Stimulated activated CD8-positive, alpha-beta memory T cell treated with anti-CD3 and anti-CD28 coated beads, Interleukin-2, amount 100 ng/mL, for 48 hours (primary cell): ENCODE data around the gene TP53I3.
"Not testable (repeated sequence)": the region's sequence is repeated elsewhere in the genome, so short reads cannot be mapped to it uniquely, and the experiment has no call there.

ENCODE experiments used
- DNase-seq, 2 donors: peaks; one replicate each; pipeline ENCODE4 v3.0.0-alpha.2; 2020; ENCODE audit warnings: low read depth in 2 of 2

The TP53I3 gene

DNA sequence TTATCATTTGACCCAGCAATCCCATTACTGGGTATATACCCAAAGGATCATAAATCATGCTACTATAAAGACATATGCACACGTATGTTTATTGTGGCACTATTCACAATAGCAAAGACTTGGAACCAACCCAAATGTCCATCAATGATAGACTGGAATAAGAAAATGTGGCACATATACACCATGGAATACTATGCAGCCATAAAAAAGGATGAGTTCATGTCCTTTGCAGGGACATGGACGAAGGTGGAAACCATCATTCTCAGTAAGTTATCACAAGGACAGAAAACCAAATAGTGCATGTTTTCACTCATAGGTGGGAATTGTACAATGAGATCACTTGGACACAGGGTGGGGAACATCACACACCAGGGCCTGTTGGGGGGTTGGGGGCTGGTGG lies 16.1 kb upstream of the TP53I3 start:
- DNase-seq: not testable (repeated sequence)

DNA sequence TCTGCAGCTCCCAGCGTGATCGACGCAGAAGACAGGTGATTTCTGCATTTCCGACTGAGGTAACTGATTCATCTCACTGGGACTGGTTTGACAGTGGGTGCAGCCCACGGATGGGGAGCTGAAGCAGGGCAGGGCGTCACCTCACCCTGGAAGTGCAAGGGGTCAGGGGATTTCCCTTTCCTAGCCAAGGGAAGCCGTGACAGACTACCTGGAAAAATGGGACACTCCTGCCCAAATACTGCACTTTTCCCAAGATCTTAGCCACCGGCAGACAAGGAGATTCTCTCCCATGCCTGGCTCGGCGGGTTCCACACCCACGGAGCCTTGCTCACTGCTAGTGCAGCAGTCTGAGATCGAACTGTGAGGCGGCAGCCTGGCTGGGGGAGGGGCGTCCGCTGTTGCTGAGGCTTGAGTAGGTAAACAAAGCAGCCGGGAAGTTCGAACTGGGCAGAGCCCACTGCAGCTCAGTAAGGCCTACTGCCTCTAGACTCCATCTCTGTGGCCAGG lies 10.6 kb upstream of the TP53I3 start:
- DNase-seq: not testable (repeated sequence)

DNA sequence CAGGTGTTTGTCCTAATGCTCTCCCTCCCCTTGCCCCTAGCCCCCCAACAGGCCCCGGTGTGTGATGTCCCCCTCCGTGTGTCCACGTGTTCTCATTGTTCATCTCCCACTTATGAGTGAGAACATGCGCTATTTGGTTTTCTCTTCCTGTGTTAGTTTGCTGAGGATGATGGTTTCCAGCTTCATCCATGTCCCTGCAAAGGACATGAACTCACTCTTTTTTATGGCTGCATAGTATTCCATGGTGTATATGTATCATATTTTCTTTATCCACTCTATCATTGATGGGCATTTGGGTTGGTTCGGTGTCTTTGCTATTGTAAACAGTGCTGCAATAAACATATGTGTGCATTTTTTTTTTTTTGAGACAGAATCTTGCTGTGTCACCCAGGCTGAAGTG lies 8.6 kb upstream of the TP53I3 start:
- not testable (repeated sequence) for DNase-seq

DNA sequence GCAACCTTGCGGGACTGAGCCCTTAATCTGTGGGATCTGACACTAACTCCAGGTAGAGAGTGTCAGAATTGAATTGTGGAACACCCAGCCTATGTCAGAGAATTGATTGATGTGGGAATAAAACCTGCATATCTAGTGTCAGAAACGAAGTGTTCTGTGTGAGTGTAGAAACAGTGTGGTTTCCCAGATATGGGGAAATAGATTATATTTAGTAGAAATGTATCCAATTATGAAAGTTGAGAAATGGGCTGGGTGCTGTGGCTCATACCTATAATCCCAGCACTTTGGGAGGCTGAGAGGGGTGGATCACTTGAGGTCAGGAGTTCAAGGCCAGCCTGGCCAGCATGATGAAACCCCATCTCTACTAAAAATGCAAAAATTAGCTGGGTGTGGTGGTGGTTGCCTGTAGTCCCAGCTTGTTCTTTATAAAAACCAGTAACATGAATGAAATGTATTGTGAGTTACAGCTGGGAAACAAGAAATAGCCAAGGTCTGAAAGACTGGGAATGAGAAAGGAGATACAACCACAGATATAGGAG lies 4.3 kb upstream of the TP53I3 start:
- DNase-seq: no peak

DNA sequence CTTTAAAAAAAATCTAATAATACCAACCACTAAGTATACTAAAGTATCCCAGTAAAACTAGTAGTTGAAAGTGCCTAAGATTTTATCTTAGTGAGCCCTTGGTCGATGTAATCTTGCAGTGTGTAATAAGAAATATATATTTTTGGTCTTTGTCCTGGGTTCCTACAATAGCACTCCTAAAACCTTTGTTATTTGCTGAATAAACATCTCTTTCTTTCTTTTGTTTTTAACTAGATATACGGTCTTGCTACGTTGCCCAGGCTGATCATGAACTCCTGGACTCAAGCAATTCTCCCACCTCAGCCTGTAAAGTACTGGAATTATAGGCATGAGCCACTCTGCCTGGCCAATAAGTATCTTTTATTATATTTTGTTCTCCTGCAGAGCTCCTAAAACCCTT lies 2.4 kb upstream of the TP53I3 start:
- no peak for DNase-seq

DNA sequence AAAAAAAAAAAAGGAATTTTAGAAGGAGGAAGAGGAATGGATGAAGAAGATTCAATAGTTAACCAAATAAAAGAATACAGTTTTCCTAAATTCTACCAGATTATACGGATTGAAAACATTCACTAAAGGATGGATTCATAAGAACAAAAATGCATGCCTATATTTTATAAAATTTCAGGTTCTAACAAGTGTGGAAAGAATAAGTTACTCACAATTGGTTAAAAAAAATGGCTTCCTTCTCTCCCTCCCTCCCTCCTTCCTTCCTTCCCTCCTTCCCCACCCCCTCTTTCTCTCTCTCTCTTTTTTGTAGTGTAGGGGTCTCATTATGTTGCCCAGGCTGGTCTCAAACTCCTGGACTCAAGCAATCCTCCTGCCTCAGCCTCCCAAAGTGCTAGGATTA lies 1.6 kb upstream of the TP53I3 start:
- no peak for DNase-seq

DNA sequence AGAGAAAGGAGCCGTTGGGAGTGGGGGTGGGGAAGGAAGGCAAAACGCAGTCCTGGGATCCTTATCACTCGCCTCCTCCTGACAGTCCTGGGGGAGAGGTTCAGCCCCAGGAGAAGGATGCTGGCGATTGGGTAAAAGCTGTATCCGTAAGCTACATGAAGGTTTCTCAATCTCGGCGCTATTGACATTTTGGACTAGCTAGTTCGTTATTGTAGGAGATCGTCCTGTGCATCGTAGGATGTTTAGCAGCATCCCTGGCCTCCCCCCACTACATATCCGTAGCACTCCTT lies 511 bp upstream of the TP53I3 start:
- no peak for DNase-seq

DNA sequence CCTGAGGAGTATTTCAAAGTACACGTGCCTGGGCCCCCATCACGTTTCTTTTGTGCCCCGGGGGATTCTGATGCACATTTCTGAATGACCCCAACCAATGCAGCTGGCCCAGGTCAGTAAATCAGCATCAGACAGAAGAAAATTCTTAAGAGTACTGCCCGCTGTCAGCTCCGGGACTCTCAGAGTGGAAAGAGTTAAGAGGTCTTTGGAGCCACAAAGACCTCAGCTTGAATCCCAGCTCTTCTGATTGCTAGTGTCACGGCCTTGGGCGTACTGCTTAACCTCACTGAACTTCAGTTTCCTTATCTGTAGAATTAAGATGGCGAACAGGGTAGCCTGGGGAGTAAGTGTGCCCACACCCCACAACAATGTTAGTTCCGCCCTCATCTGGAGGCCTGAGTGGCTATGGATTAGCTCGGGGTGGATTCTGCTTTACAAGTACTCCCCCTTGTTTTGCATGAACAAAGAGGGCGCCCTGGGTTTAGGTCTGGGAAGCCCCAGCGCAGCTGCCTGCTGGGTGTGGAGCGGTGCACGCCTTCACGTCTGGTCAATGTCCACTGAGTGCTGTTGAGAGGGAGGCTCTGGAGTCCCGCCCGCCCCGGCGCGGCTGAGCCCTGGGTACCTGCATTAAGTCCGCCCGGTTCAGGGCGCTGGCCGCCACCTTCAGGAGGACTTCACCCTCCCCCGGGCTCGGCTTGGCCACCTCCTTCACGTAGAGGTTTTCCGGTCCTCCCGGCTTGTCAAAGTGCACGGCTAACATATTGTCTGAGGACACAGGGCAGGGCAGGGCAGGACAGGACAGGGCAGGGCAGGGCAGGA lies 858 bp downstream of the TP53I3 start:
- no peak for DNase-seq

DNA sequence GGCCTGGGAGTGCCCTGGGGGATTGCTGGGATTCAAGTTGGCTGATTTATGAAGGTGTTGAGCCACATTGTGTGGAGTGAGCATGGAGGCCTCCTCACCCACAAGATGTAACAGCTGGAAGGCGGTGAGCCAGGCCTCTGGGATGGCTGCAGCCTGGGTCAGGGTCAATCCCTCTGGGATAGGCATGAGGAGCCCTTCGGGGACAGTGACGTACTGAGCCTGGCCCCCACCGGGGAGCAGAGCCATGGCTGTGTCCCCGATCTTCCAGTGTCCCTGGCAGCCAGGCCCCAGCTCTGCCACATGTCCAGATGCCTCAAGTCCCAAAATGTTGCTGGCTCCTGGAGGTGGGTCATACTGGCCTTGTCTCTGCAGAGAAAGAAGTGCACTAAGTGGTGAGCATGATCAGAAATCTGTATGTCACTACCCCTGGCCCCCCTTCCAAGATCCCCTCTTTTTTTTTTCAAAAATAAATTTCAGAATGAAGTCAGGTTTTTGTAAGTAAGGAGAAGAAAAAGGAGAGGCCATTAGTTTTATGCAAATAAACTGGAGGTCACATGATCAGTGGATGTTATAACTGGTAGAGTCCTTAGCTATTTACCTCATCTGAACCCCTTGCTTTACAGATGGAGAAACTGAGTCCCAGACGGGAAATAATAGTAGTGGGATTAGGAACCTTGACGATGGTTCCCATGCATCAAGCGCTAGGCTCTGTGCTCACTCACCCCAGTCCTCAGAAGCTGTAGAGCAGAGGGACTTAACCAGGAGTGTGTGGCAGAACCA lies 1.7 kb downstream of the TP53I3 start:
- no peak for DNase-seq

DNA sequence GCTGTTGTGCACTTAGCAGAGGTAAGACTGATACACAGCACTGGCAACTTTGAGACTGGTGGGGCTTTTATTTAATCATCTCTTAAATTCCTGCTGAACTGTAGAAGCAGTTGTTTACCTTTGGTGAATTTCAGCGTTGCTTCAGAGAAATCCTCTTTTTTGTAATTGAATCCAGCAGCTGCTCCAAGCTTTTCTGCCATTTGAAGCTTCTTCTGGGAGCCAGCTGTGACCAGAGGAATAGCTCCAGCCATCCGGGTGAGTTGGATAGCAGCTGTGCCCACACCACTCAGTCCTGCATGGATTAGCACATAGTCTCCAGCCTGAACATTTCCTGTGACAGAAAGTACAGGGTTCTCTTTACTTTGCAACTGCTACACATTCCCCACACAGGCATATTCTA lies 3.9 kb downstream of the TP53I3 start:
- no peak for DNase-seq

DNA sequence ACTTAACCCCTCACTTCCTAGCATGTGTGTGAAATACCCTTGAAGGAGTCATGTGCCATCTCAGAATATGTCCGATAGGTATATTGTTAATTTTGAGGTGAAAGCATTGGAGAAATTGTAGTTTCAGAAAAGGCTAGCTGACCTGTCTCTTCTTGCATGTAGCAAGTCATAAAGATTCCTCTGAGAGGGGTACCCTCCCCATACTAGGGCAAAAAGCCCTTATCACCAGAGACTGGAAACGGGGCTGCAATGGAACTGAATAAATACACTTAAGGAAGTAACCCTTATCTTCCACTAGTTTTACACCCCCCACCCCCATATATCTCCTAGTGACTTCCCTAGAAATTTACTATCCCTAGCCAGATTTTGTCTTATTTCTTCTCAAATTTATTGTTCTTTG lies 6.8 kb downstream of the TP53I3 start:
- DNase-seq: no peak

DNA sequence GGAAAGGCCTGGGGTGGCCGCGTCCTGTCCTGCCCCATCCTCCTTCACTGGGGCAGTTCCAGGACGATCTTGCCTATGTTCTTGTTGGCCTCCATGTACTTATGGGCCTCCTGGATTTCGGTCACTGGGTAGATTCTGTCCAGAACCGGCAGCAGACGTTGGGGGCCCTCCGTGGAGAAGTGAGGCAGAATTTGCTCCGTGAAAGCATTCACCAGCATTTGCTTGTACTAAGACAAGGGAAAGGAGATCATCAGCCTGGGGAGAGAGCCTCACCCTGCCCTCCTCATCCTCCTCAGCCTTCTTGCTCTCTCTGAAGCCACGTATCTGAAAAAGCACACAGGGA lies 7.1 kb downstream of the TP53I3 start:
- DNase-seq: no peak

DNA sequence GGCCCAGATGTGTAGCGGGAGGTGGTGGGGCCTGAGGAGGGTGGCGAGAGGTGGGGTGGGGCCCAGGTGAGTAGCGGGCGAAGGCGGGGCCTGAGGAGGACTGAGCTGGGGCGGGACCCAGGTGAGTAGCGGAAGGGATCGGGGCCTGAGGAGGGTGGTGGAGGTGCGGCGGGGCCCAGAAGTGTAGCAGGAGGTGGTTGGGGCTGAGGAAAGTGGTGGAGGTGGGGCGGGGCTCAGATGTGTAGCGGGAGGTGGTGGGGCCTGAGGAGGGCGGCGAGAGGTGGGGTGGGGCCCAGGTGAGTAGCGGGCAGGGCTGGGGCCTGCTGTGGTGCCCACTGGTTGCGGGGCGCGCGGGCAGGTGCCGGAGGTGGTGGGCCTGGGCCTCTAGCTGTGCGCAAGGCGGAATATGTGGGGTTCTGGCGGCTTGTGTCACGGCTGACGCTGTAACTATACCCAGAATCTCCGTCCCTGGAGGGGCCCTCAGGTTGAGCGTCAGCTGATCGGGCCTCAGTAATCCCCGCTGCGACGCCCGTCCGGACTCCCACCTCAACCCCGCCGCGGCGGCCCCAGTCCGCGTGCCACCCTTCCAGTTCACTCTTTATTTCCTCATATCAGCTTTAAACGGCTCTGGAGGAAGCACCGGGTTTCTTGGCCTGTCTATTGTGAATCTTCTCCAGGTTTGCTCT lies 7.6 kb downstream of the TP53I3 start:
- no peak for DNase-seq

DNA sequence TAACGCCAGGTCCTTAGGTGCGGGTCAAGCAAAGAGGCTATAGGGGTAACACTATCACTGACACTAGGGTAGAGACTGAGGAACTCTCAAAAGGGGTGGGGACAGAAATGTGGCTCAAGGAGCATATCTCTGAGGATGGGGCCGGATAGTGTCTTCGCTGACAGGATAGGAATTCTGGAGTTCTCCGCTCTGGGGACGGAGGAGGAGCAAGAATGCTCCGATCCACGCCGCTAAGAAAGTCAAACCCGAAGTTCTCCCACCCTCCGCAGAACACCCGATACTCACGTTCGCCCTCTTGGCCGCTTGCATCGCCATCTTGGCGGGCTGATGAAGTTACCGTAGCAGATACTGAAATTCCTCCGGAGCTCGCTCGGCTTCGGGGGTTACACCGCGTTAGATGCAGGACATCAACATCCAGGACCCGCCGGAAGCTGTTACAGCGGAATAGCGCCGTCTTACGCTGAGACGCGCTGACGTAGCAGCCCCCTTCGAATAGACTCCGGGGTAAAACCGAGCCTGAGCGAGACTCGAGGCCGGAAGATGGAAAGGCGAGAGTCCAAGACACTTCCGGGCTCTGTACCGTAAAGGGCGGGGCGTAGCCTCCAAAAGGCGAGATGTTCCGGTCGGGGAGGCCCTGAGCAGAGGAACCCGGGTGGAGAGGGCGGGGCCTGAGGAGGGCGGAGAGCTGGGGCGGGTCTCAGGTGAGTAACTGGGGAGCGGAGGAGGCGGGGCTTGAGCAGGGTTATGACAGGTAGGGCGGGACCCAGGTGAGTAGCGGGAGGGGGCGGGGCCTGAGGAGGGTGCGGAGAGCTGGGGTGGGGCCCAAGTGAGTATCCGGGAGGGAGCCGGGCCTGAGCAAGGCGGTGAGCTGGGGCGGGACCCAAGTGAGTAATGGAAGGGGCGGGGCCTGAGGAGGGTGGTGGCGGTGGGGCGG lies 8.5 kb downstream of the TP53I3 start, which contains the start of gene SF3B6:
Gene SF3B6, minus strand, starts transcription at position 412 of the 934 bp plus-strand sequence. Its CDS starts 97 bp downstream, at position 315.
- peak; percentile 96 to 100 for DNase-seq

DNA sequence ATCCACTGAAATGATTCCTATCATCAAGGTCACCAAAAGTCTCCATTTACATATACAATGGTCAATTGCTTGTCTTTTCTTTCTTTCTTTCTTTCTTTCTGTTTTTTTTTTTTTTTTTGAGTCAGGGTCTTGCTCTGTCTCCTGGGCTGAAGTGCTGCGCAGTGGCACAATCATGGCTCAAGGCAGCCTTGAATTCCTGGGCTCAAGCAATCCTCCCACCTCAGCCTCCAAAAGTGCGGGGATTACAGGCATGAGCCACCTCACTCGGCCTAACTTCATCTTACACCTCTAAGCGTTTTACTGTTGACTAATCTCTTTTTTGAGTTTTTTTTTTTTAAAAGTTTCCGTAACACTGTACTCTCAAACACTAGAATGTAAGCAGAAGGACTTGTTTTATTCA lies 9.4 kb downstream of the TP53I3 start:
- no peak for DNase-seq

DNA sequence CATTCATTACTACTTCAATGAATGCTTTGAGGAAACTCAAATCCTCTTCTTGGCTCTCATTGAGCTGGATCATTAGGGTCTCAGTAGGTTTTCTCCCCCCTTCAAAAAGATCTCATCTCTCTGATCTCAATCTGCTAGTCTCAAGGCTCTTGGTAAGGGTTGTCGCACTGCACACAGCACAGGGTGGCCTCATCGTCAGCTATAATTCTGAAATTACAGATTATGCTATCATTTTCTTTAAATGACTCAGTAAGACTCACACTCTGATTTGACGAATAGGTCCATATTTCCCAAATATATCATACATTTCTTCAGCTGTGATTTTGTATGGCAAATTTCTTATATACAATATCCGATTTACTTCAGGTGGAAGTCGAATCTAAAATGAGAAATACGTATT lies 10.8 kb downstream of the TP53I3 start:
- no peak for DNase-seq

DNA sequence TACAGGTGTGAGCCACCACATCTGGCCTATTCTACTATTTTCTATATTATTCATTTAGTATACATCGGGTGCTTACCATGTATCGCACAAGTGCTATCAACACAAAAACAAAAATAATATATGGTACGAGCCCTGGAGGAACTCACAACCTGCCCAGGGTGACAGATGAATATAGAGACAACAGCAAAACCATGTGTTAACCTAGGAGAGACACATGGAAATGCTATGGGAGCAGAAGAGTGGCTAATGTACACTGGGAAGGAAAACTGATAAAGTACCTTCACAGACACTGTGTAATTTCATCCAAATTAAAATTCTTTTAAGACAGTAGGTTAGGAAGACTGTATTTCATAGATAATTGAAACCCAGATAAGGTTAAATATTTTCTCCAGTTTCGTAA lies 12.4 kb downstream of the TP53I3 start:
- DNase-seq: no peak

DNA sequence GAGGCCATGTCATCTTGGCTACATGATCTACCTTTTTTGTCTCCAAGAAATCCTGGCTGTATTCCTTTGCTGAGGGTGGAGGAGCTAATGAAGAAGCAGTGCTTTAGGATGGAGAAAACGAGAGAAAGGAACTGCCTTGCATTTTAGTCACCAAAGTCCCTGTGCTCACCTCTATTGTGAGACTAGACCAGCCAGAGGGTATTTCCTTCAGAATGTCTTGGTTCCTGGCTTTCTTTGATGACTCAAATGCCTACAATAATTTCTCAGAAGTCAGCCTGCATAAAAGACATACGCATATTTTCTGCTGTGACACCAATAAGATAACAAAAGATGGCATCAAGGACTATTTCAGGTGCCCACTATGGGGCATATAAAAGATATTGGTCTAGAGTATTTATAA lies 19.3 kb downstream of the TP53I3 start:
- no peak for DNase-seq

DNA sequence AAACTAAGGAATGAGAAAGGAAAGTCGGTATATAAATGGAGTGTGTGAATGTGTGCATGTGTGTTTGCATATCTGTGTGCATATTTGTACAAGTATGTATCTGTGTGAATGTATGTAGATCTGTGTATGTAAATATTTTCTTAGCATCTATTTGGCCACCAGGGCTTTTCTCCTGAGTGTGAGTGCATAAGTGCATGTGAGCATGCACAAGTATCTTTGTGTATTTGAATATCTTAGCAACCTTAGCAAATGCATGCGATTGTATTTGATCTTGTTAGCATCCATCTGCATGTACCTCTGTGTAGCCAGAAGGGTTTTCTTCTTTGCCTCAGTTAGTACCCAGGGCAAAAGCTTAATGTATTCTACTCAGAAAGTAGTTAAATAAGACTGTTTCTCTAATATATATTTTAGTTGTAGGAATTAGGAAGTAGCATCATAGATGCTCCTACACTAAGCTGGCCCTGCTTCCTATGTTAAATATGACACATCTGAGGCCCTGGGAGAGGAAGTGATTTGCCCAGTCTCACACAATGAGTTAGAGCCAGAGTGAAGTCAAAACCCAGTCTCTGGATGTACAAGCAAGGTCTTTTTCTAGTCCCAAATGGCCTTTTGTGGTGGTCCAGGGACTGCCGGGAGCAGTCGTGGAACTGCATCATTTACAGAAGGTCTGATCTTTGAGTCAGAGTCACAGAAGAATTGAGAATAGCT lies 25.9 kb downstream of the TP53I3 start:
- DNase-seq: no peak

DNA sequence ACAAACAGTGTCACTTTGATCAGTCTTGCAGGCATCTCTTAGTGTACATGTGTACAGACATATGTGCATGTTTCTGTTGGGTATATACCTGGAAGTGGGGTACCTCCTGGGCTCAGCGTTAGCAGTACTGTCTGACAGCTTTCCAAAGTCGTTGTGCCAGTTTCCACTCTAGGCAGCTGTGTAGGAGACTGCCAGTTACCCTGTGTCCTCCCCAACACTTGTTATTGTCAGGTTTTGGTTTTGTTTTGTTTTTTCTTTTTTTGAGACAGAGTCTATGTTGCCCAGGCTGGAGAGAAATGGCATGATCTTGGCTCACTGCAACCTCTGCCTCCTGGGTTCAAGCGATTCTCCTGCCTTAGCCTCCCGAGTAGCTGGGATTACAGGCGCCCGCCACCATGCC lies 28.9 kb downstream of the TP53I3 start:
- no peak for DNase-seq
